ENCODE measurements around the gene NPB. TPM values are rescaled to one million over a fixed set of nuclear protein-coding genes. Genes with fewer than 3 reads are reported as not detected.

NPB gene
- polyA plus RNA-seq, 1 donor from 2014 or later = not detected

DNA sequence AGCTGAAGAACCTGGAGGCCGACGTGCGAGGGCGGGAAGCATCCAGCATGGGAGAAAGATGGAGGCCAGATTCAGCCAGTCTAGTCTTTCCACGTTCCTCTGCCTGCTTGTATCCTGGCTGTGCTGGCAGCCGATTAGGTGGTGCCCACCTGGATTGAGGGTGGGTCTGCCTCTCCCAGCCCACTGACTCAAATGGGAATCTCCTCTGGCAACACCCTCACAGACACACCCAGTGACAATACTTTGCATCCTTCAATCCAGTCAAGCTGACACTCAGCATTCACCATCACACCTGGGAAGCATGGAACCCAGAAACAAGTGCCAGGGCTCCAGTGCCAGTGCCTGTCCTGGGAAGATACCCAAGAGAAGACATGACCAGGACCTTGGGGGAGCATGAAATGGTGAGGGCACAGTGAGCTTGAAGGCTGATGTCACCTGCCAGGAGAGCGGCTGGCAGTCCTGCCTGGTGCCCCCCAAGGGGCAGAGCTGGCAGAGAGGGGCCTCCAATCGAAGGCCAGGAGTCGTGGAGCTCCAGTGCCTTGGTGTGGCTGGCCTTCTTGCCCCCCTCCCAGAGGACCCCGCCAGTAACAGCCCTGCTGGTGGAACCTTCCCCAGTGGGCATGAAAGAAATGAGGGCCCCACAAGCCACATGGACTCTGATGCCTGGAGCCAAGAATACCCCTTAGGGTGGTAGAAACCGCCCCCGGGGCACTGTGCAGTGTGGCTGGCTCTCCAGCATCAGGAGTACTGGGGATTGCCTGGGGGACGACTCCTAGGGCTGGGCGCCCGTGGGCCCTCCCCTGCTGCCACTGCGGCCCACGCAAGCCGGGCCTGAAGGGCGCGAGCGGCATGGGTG is 643 bp upstream of the NPB start:
- peaks cover 13% of the 10 kb centered on the region for H3K27me3 Mint-ChIP-seq
- H3K9me3 Mint-ChIP-seq = no peaks in the 10 kb centered on the region

DNA sequence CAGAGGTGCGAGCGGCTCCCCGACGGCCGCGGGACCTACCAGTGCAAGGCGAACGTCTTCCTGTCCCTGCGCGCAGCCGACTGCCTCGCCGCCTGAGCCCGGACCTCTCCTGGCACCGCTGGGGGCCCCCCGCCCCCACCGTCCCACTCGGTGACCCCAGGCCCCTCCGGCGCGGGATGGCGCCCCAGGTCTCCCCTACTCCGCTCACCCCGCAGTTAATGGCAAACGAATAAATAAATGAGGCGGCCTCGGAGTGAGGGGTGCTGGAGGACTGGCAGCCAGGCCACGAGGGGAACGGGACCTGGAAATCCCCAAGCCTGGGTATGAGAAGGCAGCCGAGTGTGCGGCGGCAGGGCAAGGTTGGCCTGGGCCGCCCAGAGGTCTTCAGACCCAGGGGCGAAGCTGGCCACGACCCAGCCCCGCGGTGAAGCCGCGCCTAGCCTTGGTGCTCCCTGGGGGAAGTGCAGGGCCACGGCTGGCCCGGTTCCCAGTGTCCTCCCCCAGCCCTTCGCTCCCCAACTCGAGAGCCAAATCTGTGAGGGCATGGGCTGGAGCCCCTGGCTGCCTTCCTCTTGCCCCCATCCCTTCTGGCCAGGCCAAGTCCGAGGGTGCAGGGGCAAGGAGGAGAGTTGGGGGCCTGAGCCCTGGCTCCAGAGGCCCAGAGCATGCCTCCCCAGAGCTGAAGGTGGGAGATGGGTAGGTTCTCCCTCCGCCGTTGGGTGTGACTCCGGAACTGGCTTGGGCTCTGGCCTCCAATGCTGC is 796 bp downstream of the NPB start:
- Mint-ChIP-seq H3K4me3 (no peak overlapping the region), H3K9me3 (no peaks in the 10 kb centered on the region), H3K27me3 (peaks cover 13% of the 10 kb centered on the region), H3K27ac (no peak overlapping the region), H3K4me1 (peaks cover 3 to 8% (median 5%) of the 10 kb centered on the region in 3 donors), H3K36me3 (peaks cover 9% of the 10 kb centered on the region)

More for the DNA sequence above, 643 bp upstream of the NPB start:
- Mint-ChIP-seq H3K27ac (peak overlapping the region in 1 of 3 donors; percentile 78), H3K4me1 (peaks cover 3 to 8% (median 5%) of the 10 kb centered on the region in 3 donors), H3K36me3 (peaks cover 9% of the 10 kb centered on the region), H3K4me3 (peak overlapping the region in 2 of 4 donors; percentile 27 to 39)

DNA sequence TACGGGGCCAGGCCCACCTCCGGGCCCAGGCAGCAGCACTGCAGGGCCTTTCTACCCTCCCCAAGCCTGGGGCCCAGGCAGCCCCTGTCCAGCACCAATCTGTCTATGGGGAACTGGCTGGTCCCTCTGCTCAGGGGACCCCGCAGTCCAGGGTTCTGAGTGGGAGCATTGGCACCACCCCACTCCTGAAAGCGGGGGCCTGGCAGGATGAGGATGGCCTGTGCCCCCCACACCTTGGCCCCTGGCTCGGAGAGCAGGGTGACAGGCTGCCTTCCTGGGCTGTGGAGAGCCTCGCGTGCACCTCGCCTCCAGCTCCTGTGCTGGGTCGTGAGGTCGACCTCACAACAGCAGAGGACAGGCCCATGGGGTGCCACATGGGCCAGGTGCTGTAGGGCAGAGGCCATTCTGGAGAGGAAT is 1.4 kb downstream of the NPB start:
- H3K27me3 Mint-ChIP-seq = peaks cover 13% of the 10 kb centered on the region
- H3K36me3 Mint-ChIP-seq = peaks cover 9% of the 10 kb centered on the region
- no peak overlapping the region for H3K27ac Mint-ChIP-seq
- peaks cover 3 to 8% (median 5%) of the 10 kb centered on the region in 3 donors for H3K4me1 Mint-ChIP-seq
- H3K4me3 Mint-ChIP-seq = peak overlapping the region in 1 of 4 donors; percentile 28
- no peaks in the 10 kb centered on the region for H3K9me3 Mint-ChIP-seq

DNA sequence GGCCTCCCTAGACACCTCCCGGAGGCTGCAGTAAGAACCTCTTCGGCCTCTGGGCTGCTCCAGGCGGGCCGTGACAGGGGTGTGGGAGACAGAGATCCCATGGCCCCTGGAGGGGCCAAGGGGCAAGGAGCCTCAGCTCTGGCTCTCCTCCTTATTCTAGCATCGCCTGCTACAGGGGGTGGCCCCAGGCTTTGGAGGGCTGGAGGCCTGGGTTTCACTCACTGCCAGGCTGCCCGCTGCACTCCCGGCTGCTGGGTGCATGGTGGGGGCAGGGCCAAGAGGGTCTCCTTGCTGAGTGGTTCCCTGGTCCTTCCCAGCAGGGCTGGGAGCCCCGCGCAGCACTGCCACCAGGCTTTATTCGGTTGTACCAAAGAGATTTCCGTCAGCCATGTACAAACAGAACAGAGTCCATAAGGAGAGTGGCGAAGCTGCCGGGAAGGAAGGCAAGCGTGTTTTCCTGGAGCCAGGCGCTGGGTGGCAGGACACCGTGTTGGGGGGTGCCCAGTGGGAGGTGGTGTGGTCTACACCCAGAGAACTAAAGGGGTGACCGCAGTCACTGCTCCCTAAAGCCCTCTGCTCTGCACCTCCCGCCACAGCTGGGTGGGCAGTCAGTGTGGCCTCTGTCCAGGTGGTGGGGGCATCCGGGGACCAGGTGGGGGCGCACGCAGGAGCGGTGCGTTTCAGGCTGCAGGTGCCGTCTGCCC is 2.0 kb downstream of the NPB start:
- Mint-ChIP-seq H3K9me3 (no peaks in the 10 kb centered on the region), H3K4me1 (peaks cover 3 to 8% (median 5%) of the 10 kb centered on the region in 3 donors), H3K27me3 (peaks cover 13% of the 10 kb centered on the region), H3K36me3 (peaks cover 9% of the 10 kb centered on the region), H3K4me3 (no peak overlapping the region), H3K27ac (no peak overlapping the region)

DNA sequence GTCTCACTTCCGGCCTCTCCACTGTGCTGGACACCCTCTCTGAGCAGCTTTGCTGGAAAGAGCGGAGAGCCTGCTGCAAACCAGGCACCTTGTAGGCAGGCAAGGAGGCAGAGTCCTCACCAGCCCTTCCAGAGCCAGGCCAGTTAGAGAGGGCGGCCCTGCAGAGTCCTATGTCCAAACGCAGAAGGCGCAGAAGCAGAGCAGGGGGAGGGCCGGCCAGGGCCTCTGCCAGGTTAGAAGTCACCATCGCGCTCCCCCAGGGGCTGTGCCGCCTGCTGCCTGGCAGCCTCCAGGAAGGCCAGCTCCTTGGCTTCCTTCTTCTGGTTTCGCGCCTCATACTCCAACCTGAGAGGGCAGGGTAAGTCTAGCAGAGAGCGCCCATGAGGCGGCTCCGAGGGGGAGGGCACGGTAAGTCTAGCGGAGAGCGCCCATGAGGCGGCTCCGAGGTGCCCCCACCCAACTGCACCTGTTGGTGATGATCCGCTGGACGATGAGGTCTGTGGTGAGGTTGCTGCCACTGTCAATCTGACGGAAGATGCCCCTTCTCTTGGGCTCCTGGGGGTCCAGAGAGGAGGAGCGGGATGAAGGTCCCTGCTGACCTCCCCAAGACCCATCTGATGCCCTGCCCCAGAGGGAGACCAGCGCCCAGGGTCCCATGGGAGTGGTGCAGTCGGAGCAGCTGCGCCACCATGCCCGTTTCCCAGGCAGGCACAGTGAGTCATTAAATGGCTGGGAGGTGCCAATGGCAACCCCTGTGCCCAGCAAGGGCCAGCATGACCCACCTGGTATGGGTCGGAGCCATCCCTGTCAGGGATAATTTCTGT is 2.8 kb downstream of the NPB start:
- Mint-ChIP-seq H3K36me3 (peaks cover 9% of the 10 kb centered on the region), H3K4me3 (no peak overlapping the region), H3K27me3 (peaks cover 13% of the 10 kb centered on the region), H3K4me1 (peaks cover 3 to 8% (median 5%) of the 10 kb centered on the region in 3 donors), H3K9me3 (no peaks in the 10 kb centered on the region), H3K27ac (no peak overlapping the region)

DNA sequence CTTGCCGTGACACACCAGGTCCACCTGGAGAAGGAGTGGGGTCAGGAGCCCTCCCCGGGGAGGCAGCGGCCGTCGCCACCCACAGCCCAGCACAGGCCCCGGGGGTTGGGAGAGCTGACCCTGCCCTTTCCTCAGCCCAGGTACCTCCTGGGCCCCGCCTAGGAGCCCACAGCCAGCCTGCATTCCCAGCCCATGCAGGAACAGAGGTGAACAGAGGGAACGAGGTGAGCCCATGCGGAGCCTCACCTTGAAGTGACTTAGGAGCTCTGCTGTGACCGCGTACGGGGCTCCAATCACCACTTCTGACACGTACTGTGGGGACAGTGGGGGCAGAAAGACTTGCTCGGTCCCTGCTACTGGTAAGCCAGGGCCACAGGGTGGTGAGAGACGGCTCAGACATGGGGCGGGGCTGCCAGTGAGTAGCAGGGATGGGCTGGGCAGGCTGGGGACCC is 3.4 kb downstream of the NPB start:
- H3K27ac Mint-ChIP-seq = no peak overlapping the region
- peaks cover 3 to 8% (median 5%) of the 10 kb centered on the region in 3 donors for H3K4me1 Mint-ChIP-seq
- H3K4me3 Mint-ChIP-seq = no peak overlapping the region
- H3K36me3 Mint-ChIP-seq = peaks cover 5% of the 10 kb centered on the region
- H3K27me3 Mint-ChIP-seq = peaks cover 9% of the 10 kb centered on the region
- no peaks in the 10 kb centered on the region for H3K9me3 Mint-ChIP-seq

DNA sequence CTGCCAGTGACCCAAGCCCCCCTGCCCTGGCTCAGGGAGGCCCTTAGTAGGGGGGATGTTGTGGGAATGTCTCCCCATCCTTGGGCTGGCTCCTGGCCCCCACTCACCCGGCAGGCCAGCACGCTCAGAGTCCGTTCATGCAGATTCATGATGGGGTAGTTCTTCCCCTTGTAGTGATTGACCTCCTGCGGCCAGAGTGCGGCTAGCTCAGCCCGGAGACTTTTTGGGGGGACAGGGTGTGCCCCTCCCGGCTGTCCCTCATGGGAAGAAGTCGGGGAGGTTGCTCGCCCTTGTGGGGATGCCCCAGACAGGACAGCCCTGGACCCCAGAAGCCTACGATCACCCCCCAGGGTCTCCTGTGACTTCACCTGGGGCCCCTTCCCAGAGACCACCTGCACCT is 4.0 kb downstream of the NPB start:
- H3K4me3 Mint-ChIP-seq = no peak overlapping the region
- H3K27me3 Mint-ChIP-seq = peaks cover 5% of the 10 kb centered on the region
- no peaks in the 10 kb centered on the region for H3K9me3 Mint-ChIP-seq
- H3K4me1 Mint-ChIP-seq = peaks cover 2 to 4% (median 4%) of the 10 kb centered on the region in 3 donors
- H3K27ac Mint-ChIP-seq = no peak overlapping the region
- H3K36me3 Mint-ChIP-seq = peaks cover 2% of the 10 kb centered on the region

DNA sequence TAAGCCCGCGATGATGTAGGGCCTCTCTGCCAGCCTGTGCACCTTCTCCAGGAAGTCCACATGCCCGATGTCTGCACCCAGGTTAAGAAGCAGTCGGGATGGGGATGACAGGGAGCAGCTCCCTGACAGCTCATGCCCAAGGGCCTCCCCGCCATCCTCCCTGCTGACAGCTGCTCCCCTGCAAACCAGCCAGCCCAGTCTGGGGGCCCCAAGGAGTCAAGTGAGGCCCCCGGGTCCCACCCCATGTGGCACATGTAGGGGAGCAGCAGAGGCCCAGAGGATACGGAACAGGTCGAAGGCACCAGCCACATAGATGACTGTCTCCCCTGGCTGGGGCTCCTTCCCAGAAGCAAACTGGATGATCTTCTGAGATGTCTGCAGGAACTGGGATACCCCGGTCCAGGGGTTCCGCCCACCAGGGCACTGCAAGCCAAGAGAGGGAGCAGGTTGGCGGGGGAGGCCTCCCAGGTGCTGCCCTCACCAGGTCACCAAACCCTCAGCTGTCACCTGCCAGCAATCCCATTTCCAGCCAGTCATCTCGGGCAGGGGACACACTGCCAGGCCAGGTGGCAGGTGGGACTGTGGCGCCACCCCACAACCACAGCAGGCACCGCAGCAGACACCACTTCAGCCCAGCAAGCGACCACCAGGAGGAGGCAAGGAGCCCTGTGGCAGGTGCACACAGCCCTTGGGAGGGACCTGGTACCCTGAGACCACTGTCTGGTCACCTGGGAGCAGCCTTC is 4.6 kb downstream of the NPB start:
- no peak overlapping the region for H3K4me3 Mint-ChIP-seq
- peaks cover 2% of the 10 kb centered on the region for H3K27me3 Mint-ChIP-seq
- H3K4me1 Mint-ChIP-seq = no peaks in the 10 kb centered on the region
- H3K36me3 Mint-ChIP-seq = no peaks in the 10 kb centered on the region
- no peaks in the 10 kb centered on the region for H3K9me3 Mint-ChIP-seq
- no peak overlapping the region for H3K27ac Mint-ChIP-seq

DNA sequence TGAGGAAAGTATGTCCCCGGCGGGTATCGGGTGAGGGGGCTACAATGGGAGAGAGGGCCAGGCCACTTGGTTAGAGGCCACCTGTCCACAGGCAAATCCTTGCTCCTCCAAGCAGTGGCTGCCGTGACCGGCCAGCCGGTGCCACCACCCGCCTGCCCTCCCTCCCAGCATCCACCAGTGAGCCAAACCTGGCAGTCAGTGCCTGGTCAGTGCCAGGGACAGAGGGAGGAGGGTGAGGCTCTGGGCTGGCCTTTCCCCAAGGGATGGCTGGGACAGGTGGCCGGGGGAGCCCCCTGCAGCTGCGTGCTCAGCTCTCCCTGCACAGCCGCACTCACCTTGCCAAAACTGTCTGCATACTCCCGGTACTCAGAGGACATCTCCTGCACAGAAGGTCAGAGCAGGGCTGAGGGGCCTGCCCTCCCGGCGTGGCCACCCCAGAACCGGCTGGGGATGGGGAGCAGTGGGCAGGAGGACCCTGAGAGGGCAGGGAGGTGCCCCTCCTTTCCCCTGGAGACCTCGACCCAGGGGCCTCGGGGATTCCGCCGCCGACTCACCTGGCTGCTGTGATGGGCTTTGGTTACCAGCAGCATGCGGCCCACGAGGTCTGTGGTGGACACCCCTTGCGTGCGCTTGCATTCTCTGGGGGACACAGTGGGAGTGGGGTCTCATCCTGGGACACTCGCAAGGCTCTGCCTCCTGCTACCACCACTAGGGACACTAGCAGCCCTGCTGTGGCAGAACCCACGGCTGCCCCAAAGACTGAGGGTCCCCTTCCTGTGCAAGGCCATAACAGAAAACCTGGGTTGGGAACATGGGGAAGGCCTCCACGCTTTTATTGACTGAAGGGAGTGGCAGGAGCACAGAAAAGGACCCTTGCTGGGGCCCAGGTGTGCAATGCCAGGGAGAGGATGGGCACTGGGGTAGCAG is 5.4 kb downstream of the NPB start:
- H3K27ac Mint-ChIP-seq = no peak overlapping the region
- H3K4me1 Mint-ChIP-seq = no peaks in the 10 kb centered on the region
- H3K4me3 Mint-ChIP-seq = peak overlapping the region in 1 of 4 donors; percentile 32
- no peaks in the 10 kb centered on the region for H3K9me3 Mint-ChIP-seq
- H3K27me3 Mint-ChIP-seq = peaks cover 2% of the 10 kb centered on the region
- no peaks in the 10 kb centered on the region for H3K36me3 Mint-ChIP-seq

DNA sequence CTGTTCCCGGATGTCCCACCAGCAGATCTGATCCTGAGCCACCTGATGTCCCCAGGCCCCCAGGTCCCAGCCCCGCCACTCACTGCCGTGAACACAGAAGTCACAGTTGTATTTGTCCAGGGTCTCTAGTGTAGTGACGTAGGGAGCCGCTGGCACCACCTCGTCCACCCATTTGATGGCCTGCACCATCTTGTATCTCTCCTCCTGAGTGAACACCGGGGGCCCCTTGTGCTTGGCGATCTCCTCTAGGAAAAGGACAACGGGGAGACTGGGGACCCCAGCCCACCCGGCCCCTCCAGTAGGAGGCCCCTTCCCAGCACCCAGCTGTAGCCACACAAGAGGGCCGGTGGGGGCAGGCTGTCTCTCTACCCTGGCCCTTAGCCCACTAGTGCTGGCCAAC is 6.8 kb downstream of the NPB start:
- peaks cover 1 to 5% (median 4%) of the 10 kb centered on the region in 3 donors for H3K4me1 Mint-ChIP-seq
- H3K9me3 Mint-ChIP-seq = no peaks in the 10 kb centered on the region
- H3K36me3 Mint-ChIP-seq = no peaks in the 10 kb centered on the region
- peak overlapping the region in 2 of 4 donors; percentile 60 to 86 for H3K4me3 Mint-ChIP-seq
- no peaks in the 10 kb centered on the region for H3K27me3 Mint-ChIP-seq
- H3K27ac Mint-ChIP-seq = peak overlapping the region in 1 of 3 donors; percentile 78

DNA sequence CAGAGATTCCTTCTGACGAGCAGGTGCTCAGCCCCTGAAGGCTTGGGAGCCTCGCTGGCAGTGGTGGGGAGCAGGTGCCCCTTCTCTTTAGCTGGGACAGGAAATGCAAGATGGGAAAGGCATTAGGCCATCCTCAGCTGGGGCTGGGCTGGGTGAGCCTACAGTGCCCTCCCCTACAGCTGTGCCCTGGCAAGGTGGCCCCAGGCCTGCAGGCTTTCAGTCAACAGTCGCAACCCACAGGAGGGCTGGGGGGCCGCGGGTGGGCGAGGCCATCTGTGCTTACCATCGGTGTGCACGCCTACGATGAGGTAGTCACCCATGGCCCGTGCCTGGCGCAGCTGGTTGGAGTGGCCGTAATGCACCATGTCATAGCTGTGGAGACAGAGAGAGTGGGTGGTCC is 7.2 kb downstream of the NPB start:
- Mint-ChIP-seq H3K9me3 (no peaks in the 10 kb centered on the region), H3K27ac (peak overlapping the region in 1 of 3 donors; percentile 78), H3K36me3 (no peaks in the 10 kb centered on the region), H3K4me1 (peaks cover 2 to 5% (median 4%) of the 10 kb centered on the region in 3 donors), H3K27me3 (no peaks in the 10 kb centered on the region), H3K4me3 (peak overlapping the region in 3 of 4 donors; percentile 23 to 86 (median 52))

DNA sequence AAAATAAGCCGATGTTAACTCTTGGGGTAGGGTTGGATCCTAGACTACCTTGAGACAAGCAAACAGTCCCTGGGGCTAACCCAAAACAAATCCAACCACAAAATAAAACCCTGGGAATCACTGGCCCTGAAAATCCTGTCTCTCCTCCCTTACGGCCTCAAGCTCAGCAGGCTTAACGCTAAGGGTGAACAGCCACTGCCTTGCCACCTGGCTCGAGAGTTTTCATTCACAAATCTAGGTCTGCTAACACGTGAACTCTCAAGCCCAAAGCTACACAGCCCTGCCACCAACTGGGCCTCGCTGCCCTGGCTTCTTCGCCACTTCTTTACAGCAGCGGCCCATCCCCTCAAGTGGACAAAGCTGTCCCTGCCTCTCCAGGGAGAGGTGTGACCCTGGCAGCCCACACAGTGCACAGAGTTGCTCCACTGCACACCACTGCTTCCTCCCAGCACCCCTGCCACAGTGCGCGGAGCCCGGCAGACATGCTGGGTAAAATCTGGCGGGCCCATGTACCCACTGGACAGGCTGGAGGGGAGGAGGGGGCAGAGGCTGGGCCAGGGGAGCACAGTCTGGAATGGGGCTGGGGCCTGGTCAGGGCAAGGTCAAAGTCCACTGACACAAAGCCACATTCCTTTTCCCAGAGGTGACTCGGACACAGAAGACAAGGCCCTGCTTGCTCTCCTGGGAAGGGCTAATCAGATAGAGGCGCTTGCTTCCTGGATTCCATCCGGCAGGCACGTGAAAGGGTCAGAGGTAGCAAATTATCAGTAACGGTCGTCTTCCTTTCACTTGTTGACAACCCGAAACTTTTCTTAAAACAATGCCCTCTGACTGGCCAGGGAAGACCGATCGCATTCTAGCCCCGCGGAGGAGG is 8.2 kb downstream of the NPB start:
- peaks cover 2 to 5% (median 4%) of the 10 kb centered on the region in 3 donors for H3K4me1 Mint-ChIP-seq
- H3K27ac Mint-ChIP-seq = peak overlapping the region in 2 of 3 donors; percentile 73 to 78
- no peaks in the 10 kb centered on the region for H3K27me3 Mint-ChIP-seq
- no peaks in the 10 kb centered on the region for H3K36me3 Mint-ChIP-seq
- H3K9me3 Mint-ChIP-seq = no peaks in the 10 kb centered on the region
- peak overlapping the region; percentile 84 to 93 (median 89) for H3K4me3 Mint-ChIP-seq

Measured in IgD-negative memory B cell (primary cell).